Tibial nerve (tissue), 4 donors: ENCODE measurements around the gene PIK3AP1. TPM values are rescaled to one million over a fixed set of nuclear protein-coding genes. Genes with fewer than 3 reads are reported as not detected.
"Not testable (repeated sequence)": the region's sequence is repeated elsewhere in the genome, so short reads cannot be mapped to it uniquely, and the experiment has no call there.

ENCODE experiments used
- DNase-seq, 2 donors: peaks; one replicate each; pipeline ENCODE4 v3.0.0-alpha.2; 2019; ENCODE audit warnings: low spot score in 2 of 2
- H3K27ac ChIP-seq, 4 donors: fragments of 200-600 bp; sonication (generic) in 3 of 4; one replicate each; pipeline ENCODE4 v1.5.1; 2017 to 2019; ENCODE audit warnings: mild to moderate bottlenecking in 1 of 4
- H3K27me3 ChIP-seq, 2 donors: fragments of 200-600 bp; sonication (generic) in 1 of 2; one replicate each; pipeline versions ENCODE4 v1.5.1 to v1.6.0; 2017 to 2019
- H3K36me3 ChIP-seq, 3 donors: fragments of 200-600 bp; sonication (generic); one replicate each; pipeline ENCODE4 v1.5.1; 2018 to 2019
- H3K4me1 ChIP-seq, 4 donors: fragments of 200-600 bp; sonication (generic) in 3 of 4; one replicate each; pipeline ENCODE4 v1.5.1; 2017 to 2019
- H3K4me3 ChIP-seq, 4 donors: fragments of 200-600 bp; sonication (generic) in 3 of 4; one replicate each; pipeline ENCODE4 v1.5.1; 2017 to 2019; ENCODE audit warnings: mild to moderate bottlenecking in 1 of 4, moderate library complexity in 1 of 4
- H3K9me3 ChIP-seq, 4 donors: fragments of 200-600 bp; sonication (generic) in 3 of 4; one replicate each; pipeline ENCODE4 v1.5.1; 2017 to 2019
- EP300 ChIP-seq, 2 donors: sonication (generic); formaldehyde crosslinking; IDR thresholded peaks; one replicate each; pipeline ENCODE4 v1.6.1; 2017; ENCODE audit warnings: antibody characterized with exemption in 2 of 2, mild to moderate bottlenecking in 1 of 2
- POLR2A ChIP-seq, 2 donors: fragments of 450-650 bp; IDR thresholded peaks; one replicate each; pipeline ENCODE4 v1.6.1; 2017; ENCODE audit warnings: antibody characterized with exemption in 2 of 2, mild to moderate bottlenecking in 2 of 2, moderate library complexity in 2 of 2
- WGBS, 2 donors: methylation state at CpG; one replicate each; pipeline ENCODE4 v1.1.5; 2018; 5-methylcytosine and 5-hydroxymethylcytosine counted together
- total RNA-seq, 4 donors: library from RNA; depleted of rRNA; stranded (reverse); fragments of >200 nt; gene quantifications; one replicate each; pipeline ENCODE4 v1.1.0, GENCODE V29; 2016
- TF ChIP-seq, protein P1 (sequence below), 5 experiments: fragments of 200-600 bp in 3 of 5; fragments of 450-650 bp in 2 of 5; sonication (generic) in 3 of 5; IDR thresholded peaks; one replicate each; pipeline ENCODE4 v1.5.1; 2016 to 2019; ENCODE audit warnings: antibody characterized with exemption in 5 of 5, mild to moderate bottlenecking in 3 of 5, moderate library complexity in 2 of 5

The PIK3AP1 gene
- total RNA-seq, 4 donors from 2014 or later: 7.1 to 21.3 (median 14.2) TPM

DNA sequence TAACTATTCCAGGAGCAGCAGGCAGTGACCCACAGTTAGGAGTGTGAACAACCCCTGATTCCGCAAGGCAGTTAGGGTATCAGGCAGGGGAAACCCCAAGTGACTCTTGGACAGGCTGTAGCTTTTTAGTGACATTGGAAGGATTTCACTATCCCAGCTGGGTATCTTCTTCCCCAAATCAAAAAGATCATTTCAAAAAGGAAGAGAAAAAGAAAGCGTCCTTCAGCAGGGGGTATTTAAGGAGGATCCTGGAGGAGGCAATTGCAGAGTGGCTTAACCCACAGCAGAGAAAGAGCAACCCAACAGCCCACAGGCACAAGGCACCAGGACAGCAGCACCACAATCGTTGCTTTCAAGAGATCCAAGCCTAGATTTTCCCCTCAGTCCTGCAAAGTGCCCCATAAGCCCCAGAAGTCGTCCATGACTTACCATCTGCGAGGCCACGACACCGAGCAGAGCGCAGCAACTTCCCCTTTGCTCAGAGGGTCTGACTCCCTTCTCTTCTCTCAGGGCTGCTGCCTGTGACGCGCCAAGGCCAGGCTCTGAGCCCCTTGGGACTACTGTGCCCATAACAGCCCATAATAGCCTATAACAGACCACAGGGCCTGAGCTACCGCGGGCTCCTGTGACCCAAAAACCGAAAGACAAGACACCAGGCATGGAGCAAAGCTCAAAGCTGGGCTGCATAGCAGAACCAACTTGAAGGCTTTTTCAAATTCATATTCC lies 19.8 kb downstream of the PIK3AP1 start:
- Histone ChIP-seq H3K4me1 (no peaks in the 10 kb centered on the region), H3K9me3 (no peaks in the 10 kb centered on the region), H3K27ac (peak overlapping the region in 1 of 4 donors; percentile 73), H3K4me3 (peak overlapping the region in 1 of 4 donors; percentile 24), H3K36me3 (no peaks in the 10 kb centered on the region), H3K27me3 (no peaks in the 10 kb centered on the region)
- WGBS, 2 donors: 80% methylated on average over 12 to 13 of the region's 13 CpGs
- DNase-seq: no peak
- TF ChIP-seq, protein P1, sequence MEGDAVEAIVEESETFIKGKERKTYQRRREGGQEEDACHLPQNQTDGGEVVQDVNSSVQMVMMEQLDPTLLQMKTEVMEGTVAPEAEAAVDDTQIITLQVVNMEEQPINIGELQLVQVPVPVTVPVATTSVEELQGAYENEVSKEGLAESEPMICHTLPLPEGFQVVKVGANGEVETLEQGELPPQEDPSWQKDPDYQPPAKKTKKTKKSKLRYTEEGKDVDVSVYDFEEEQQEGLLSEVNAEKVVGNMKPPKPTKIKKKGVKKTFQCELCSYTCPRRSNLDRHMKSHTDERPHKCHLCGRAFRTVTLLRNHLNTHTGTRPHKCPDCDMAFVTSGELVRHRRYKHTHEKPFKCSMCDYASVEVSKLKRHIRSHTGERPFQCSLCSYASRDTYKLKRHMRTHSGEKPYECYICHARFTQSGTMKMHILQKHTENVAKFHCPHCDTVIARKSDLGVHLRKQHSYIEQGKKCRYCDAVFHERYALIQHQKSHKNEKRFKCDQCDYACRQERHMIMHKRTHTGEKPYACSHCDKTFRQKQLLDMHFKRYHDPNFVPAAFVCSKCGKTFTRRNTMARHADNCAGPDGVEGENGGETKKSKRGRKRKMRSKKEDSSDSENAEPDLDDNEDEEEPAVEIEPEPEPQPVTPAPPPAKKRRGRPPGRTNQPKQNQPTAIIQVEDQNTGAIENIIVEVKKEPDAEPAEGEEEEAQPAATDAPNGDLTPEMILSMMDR (IDR thresholded peaks at IDR 0.05): no peak
- TF ChIP-seq EP300 (IDR thresholded peaks at IDR 0.05) (no peak), POLR2A (IDR thresholded peaks at IDR 0.05) (no peak)

DNA sequence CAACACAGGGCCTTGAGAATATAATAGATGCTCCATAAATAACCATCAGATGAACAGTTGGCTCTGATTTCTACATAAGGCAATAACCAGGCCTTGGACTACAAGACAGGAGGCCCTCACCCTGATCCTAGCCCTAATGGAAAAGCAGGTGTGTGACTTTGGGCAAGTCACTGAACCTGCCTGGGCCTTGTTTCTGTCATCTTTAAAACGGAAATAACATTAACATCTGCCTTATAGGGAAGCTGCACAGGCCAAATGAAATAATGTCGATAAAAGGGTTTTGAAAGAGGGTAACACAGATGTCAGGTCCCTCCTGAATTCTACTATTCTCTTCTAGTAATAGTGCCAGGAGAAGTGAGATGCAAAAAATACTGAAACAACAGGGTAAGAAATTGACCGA lies 20.7 kb downstream of the PIK3AP1 start:
- 73 to 78% methylated on average over 3 of the region's 3 CpGs for WGBS, 2 donors
- H3K4me1 ChIP-seq: peaks cover 0 to 2% (median 0%) of the 10 kb centered on the region in 4 donors
- TF ChIP-seq, protein P1 (IDR thresholded peaks at IDR 0.05): no peak
- TF ChIP-seq POLR2A (IDR thresholded peaks at IDR 0.05): no peak
- no peak for TF ChIP-seq EP300 (IDR thresholded peaks at IDR 0.05)

DNA sequence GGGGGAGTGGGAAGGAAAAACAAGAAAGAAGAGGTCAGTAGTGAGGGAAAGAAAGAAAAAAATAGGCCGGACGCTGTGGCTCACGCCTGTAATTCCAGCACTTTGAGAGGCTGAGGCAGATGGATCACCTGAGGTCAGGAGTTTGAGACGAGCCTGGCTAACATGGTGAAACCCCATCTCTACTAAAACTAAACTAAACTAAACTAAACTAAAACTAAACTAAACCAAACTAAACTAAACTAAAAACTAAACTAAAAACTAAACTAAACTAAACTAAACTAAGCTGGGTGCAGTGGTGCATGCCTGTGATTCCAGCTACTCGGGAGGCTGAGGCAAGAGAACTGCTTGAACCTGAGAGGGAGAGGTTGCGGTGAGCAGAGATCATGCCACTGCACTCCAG lies 22.0 kb downstream of the PIK3AP1 start:
- 79 to 88% methylated on average over 6 of the region's 6 CpGs for WGBS, 2 donors
- not testable (repeated sequence) for H3K4me1 ChIP-seq, DNase-seq, H3K27me3 ChIP-seq, H3K36me3 ChIP-seq, H3K4me3 ChIP-seq, H3K27ac ChIP-seq, H3K9me3 ChIP-seq

More for the DNA sequence above, 20.7 kb downstream of the PIK3AP1 start:
- Histone ChIP-seq H3K36me3 (no peaks in the 10 kb centered on the region), H3K4me3 (no peak overlapping the region), H3K9me3 (no peaks in the 10 kb centered on the region), H3K27me3 (no peaks in the 10 kb centered on the region), H3K27ac (no peak overlapping the region)
- no peak for DNase-seq

DNA sequence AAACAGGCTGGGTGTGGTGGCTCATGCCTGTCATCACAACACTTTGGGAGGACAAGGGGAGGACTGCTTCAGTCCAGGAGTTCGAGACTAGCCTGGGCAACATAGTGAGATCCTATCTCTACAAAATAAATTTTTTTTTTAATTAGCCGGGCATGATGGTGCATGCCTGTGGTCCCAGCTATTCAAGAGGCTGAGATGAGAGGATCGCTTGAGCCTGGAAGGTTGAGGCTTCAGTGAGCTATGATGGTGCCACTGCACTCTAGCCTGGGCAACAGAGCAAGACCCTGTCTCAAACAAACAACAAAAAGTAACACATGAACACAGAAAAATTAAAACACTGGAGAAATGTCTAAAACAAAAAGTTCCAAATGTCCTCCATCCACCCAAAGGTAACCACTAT lies 22.9 kb downstream of the PIK3AP1 start:
- DNase-seq: no peak
- 91 to 96% methylated on average over 3 of the region's 3 CpGs for WGBS, 2 donors
- Histone ChIP-seq H3K27ac (no peak overlapping the region), H3K27me3 (no peaks in the 10 kb centered on the region), H3K4me3 (no peak overlapping the region), H3K4me1 (peaks cover 0 to 3% (median 0%) of the 10 kb centered on the region in 4 donors), H3K36me3 (no peaks in the 10 kb centered on the region), H3K9me3 (no peaks in the 10 kb centered on the region)
- TF ChIP-seq, protein P1 (IDR thresholded peaks at IDR 0.05): no peak
- no peak for TF ChIP-seq EP300 (IDR thresholded peaks at IDR 0.05)
- no peak for TF ChIP-seq POLR2A (IDR thresholded peaks at IDR 0.05)

DNA sequence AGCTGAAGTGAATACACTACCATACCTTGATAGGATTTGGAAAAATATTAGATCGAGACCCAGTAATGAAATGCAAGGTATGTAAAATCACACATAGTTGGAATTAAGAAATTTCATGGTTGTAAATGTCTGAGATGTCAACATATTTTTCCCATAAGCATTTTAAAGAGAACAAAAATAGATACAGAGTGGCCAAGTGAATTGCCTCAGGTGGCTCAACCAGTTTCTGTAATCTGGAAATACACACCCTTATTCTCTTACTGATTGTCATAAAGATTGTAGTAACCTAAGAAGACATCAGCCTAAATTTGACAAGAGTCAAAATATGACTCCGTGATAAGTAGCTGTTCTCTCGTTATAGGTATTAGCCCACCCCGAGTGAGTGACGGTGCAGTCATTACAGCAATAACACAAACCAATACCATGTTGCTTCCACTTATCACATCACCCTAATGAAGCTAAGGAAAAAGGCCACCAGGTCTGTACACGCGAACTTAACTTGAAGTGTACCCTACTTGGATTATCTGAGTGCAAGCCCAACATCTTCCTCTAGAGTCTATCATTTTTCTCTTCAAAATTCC lies 23.4 kb downstream of the PIK3AP1 start:
- H3K27me3 ChIP-seq: no peaks in the 10 kb centered on the region
- H3K4me3 ChIP-seq: no peak overlapping the region
- no peaks in the 10 kb centered on the region for H3K36me3 ChIP-seq
- peaks cover 0 to 3% (median 0%) of the 10 kb centered on the region in 4 donors for H3K4me1 ChIP-seq
- TF ChIP-seq POLR2A (IDR thresholded peaks at IDR 0.05): no peak
- TF ChIP-seq EP300 (IDR thresholded peaks at IDR 0.05): no peak
- 95 to 96% methylated on average over 7 of the region's 7 CpGs for WGBS, 2 donors
- no peak for DNase-seq
- H3K27ac ChIP-seq: no peak overlapping the region
- H3K9me3 ChIP-seq: no peaks in the 10 kb centered on the region

DNA sequence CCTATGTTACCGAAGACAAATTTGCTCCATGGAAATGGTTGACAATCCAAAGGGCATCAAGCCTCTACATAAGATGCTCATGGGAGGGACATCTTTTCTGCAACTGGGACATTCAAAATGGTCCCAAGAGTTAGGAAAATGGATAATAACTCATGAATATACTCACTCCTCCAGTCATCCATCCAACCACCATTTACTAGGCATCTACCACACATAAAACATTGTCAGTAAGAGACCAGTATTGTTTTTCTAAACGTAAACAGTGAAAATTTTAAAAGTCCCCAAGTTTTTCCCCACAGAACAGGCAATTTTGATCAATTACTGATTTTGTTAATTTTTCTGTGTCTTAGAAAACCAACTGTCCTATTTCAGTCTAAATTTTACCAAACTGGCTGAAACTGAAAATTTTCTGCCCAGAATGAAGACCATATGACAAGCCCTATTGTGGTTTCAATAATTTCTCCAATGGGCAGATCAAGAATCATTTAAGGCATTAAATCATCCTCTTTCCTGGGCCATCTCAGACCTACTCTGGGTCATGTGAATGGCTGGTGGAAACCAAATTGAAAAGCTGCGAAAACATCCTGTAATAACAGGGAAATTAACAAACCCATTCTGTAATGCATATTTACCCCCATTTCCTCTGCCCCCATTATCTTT lies 24.2 kb downstream of the PIK3AP1 start:
- Histone ChIP-seq H3K36me3 (no peaks in the 10 kb centered on the region), H3K4me1 (peaks cover 0 to 3% (median 0%) of the 10 kb centered on the region in 4 donors), H3K9me3 (no peaks in the 10 kb centered on the region), H3K27me3 (no peaks in the 10 kb centered on the region), H3K27ac (no peak overlapping the region), H3K4me3 (no peak overlapping the region)
- 79 to 82% methylated on average over 3 of the region's 3 CpGs for WGBS, 2 donors
- TF ChIP-seq, protein P1 (IDR thresholded peaks at IDR 0.05): no peak
- TF ChIP-seq POLR2A (IDR thresholded peaks at IDR 0.05) (no peak), EP300 (IDR thresholded peaks at IDR 0.05) (no peak)
- no peak for DNase-seq
